Subcutaneous adipose tissue (tissue), 4 donors: Measurements from ENCODE around the gene TRIM68. TPM values are rescaled to one million over a fixed set of nuclear protein-coding genes. Genes with fewer than 3 reads are reported as not detected.

Source experiments
- total RNA-seq, 4 donors: library from RNA; depleted of rRNA; stranded (reverse); fragments of >200 nt; gene quantifications; one replicate each; pipeline ENCODE4 v1.1.0, GENCODE V29; 2016
- TF ChIP-seq, protein P1 (sequence below): fragments of 450-650 bp; IDR thresholded peaks from one replicate; pipeline ENCODE4 v1.5.1; 2016; ENCODE audit warnings: low read depth, mild to moderate bottlenecking, control low read depth, antibody characterized with exemption, moderate library complexity

TRIM68 gene
- 10 to 100 TPM in 2 of 4 donors, 1 to 10 TPM in 2; 5.4 to 19.0 (median 10.3) TPM for total RNA-seq

- TF ChIP-seq, protein P1, sequence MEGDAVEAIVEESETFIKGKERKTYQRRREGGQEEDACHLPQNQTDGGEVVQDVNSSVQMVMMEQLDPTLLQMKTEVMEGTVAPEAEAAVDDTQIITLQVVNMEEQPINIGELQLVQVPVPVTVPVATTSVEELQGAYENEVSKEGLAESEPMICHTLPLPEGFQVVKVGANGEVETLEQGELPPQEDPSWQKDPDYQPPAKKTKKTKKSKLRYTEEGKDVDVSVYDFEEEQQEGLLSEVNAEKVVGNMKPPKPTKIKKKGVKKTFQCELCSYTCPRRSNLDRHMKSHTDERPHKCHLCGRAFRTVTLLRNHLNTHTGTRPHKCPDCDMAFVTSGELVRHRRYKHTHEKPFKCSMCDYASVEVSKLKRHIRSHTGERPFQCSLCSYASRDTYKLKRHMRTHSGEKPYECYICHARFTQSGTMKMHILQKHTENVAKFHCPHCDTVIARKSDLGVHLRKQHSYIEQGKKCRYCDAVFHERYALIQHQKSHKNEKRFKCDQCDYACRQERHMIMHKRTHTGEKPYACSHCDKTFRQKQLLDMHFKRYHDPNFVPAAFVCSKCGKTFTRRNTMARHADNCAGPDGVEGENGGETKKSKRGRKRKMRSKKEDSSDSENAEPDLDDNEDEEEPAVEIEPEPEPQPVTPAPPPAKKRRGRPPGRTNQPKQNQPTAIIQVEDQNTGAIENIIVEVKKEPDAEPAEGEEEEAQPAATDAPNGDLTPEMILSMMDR = no peak
Measured at GRCh38 chr11:4607781-4608666, at the start of gene TRIM68. TSS of gene TRIM68 (minus strand) at chr11:4608231. CDS start at chr11:4605504, 2,727 bp downstream.

DNA sequence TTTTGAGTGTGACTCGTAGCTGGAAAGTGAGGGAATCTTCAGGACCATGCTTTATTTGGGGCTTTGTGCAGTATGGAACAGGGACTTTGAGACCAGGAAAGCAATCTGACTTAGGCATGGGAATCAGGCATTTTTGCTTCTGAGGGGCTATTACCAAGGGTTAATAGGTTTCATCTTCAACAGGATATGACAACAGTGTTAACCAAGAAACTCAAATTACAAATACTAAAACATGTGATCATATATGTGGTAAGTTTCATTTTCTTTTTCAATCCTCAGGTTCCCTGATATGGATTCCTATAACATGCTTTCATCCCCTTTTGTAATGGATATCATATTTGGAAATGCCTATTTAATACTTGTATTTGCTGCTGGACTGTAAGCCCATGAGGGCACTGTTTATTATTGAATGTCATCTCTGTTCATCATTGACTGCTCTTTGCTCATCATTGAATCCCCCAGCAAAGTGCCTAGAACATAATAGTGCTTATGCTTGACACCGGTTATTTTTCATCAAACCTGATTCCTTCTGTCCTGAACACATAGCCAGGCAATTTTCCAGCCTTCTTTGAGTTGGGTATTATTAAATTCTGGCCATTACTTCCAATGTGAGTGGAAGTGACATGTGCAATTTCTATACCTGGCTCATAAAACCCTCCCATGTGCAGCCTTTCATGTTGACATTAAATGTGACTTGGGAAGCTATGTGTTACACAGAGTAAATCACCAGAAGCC, 46.8 kb upstream of the TRIM68 start:
- TF ChIP-seq, protein P1 = no peak

DNA sequence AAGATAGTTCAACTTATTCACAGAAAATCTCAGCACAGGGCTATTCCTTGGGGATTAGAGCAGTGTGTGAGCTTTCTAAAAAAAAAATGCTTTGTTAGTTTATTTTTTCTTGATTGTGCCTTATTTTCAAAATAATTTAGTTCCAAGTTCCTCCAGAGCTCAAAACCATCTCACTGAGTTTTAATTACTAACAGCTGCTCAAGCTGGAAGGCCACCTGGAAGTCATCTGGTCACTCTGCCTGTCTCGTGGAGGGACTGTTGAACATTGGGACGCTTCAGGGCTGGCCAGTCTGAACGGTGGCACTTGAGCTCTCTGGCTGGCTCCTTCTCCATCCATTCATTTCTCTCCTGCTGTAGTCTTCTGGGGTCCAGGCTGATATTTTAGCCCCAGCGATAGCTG, 39.7 kb upstream of the TRIM68 start:
- TF ChIP-seq, protein P1 = no peak

GRCh38 chr11:4645974-4646373, 37.9 kb upstream of the TRIM68 start:
- TF ChIP-seq, protein P1 = no peak

DNA sequence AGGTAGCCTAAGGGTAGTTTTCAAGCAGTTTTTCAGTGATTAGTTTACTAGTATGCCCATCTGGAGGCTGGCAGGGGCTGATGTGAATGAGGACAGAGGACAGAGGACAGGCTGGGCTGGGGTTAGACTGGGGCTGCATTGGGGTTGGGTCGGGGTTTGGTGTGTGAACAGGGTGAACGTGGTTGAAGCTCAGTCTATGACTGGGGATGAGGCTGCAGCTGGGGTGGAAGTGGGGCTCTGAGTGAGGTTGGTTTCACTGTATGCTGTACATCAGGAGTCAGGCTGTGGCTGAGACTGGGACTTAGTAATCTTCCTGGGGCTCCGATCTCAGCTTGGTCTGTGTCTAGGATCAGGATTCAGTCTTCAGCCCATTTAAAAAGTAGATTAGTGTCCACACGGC, 36.2 kb upstream of the TRIM68 start:
- TF ChIP-seq, protein P1 = no peak

- TF ChIP-seq, protein P1 = no peak
Measured at GRCh38 chr11:4643682-4644081, 35.7 kb upstream of the TRIM68 start, which contains the start of gene OR51E1. TSS of gene OR51E1 (plus strand) at chr11:4643982. CDS start at chr11:4652527, 8,545 bp downstream.

GRCh38 chr11:4643076-4643475, 35.0 kb upstream of the TRIM68 start:
- TF ChIP-seq, protein P1 = no peak
